MCF 10A (cell line): ENCODE results near the gene CD151. TPM values are rescaled to one million over a fixed set of nuclear protein-coding genes. Genes with fewer than 3 reads are reported as not detected.

Experiments used
- BruUV-seq: library from RNA; stranded (reverse); fragments of 400-500 nt; replicated peaks from 2 replicates; lab custom pipeline; 2021; lab: Mats Ljungman, UMichigan
- CTCF ChIA-PET: fragments of 300-600 bp; sonication (Branson Sonifier 250); formaldehyde crosslinking; extraction: SDS; loops from one replicate; lab custom pipeline; 2021; ENCODE audit warnings: antibody characterized with exemption, inconsistent platforms; lab: Yijun Ruan, JAX
- POLR2A ChIA-PET: fragments of 300-600, 350-650 bp; sonication (Branson Sonifier 250); formaldehyde crosslinking; extraction: SDS; loops from one replicate; lab custom pipeline; 2020; ENCODE audit warnings: antibody characterized with exemption, inconsistent platforms; lab: Yijun Ruan, JAX
- DNase-seq: peaks from one replicate; pipeline ENCODE4 v3.0.0-alpha.2; 2018; ENCODE audit not compliant: unreplicated experiment
- H3K27ac Mint-ChIP-seq: one replicate; pipeline ENCODE4 v1.8.0; 2022; ENCODE audit warnings: mild to moderate bottlenecking, low read depth, mixed read lengths; ENCODE audit not compliant: unreplicated experiment
- H3K27me3 Mint-ChIP-seq: one replicate; pipeline ENCODE4 v1.8.0; 2022; ENCODE audit warnings: mixed read lengths; ENCODE audit not compliant: insufficient read depth, unreplicated experiment
- H3K36me3 Mint-ChIP-seq: one replicate; pipeline ENCODE4 v1.8.0; 2022; ENCODE audit warnings: mild to moderate bottlenecking, moderate library complexity, mixed read lengths; ENCODE audit not compliant: insufficient read depth, unreplicated experiment
- H3K4me1 Mint-ChIP-seq: one replicate; pipeline ENCODE4 v1.8.0; 2022; ENCODE audit warnings: mixed read lengths; ENCODE audit not compliant: insufficient read depth, unreplicated experiment
- H3K4me3 Mint-ChIP-seq: one replicate; pipeline ENCODE4 v1.8.0; 2022; ENCODE audit warnings: mild to moderate bottlenecking, moderate library complexity, mixed read lengths; ENCODE audit not compliant: unreplicated experiment
- H3K9me3 Mint-ChIP-seq: one replicate; pipeline ENCODE4 v1.8.0; 2022; ENCODE audit warnings: mixed read lengths; ENCODE audit not compliant: unreplicated experiment
- intact Hi-C: fragments of 100-400 bp; cut with micrococcal nuclease; formaldehyde crosslinking; loops from 2 replicates; pipeline ENCODE4 v1.14.1; 2022
- total RNA-seq: library from RNA; stranded (reverse); gene quantifications from 2 replicates; pipeline ENCODE4 v1.2.3, GENCODE V29; 2022
- TF ChIP-seq, protein P1 (sequence below): fragments of 200-600 bp; IDR thresholded peaks from one replicate; pipeline ENCODE4 v1.8.0; 2022; ENCODE audit warnings: antibody characterized with exemption, mild to moderate bottlenecking; ENCODE audit not compliant: unreplicated experiment

CD151 gene
- total RNA-seq, 1 experiment from 2014 or later: 412 TPM

DNA sequence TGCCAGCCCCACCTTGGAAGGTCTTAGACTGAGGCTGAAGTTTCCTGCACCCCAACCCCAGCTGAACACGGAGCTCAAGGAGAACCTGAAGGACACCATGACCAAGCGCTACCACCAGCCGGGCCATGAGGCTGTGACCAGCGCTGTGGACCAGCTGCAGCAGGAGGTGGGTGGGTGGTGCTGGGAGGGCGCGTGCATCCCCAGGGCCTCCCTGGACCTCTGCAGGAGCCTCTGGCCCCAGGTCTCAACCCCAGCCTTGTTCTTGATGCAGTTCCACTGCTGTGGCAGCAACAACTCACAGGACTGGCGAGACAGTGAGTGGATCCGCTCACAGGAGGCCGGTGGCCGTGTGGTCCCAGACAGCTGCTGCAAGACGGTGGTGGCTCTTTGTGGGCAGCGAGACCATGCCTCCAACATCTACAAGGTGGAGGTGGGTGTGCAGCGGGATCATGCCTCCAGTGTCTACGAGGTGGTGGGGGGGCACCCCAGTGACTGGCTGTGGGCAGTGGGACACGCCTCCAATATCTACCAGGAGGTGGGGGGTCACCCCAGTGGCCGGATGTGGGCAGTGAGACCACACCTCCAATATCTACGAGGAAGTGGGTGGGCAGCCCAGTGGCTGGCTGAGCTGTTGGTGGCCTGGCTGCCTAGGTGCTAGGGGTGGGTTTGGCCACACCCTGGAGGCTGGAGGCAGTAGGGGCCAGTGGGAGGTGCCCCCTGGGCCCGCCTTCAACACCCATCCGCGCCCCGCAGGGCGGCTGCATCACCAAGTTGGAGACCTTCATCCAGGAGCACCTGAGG, 4.6 kb downstream of the CD151 start:
- BruUV-seq: no TSS peak
- ChIA-PET CTCF (interaction anchor here (0.6 to 1.1 kb wide), 2 partner anchors 12 to 19 kb away, joined by 3 to 5 read pairs; no protein-coding TSS in a partner anchor), POLR2A (interaction anchor here (1.0 to 11.4 kb wide), 4 partner anchors 9 to 111 kb away, joined by 3 to 274 read pairs (median 3); partner anchors contain the start of gene PNPLA2)
- TF ChIP-seq, protein P1, sequence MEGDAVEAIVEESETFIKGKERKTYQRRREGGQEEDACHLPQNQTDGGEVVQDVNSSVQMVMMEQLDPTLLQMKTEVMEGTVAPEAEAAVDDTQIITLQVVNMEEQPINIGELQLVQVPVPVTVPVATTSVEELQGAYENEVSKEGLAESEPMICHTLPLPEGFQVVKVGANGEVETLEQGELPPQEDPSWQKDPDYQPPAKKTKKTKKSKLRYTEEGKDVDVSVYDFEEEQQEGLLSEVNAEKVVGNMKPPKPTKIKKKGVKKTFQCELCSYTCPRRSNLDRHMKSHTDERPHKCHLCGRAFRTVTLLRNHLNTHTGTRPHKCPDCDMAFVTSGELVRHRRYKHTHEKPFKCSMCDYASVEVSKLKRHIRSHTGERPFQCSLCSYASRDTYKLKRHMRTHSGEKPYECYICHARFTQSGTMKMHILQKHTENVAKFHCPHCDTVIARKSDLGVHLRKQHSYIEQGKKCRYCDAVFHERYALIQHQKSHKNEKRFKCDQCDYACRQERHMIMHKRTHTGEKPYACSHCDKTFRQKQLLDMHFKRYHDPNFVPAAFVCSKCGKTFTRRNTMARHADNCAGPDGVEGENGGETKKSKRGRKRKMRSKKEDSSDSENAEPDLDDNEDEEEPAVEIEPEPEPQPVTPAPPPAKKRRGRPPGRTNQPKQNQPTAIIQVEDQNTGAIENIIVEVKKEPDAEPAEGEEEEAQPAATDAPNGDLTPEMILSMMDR: no peak
- Mint-ChIP-seq H3K36me3 (peaks cover 85% of the 10 kb centered on the region), H3K27me3 (no peaks in the 10 kb centered on the region), H3K4me1 (peaks cover 24% of the 10 kb centered on the region), H3K27ac (no peak overlapping the region), H3K4me3 (no peak overlapping the region), H3K9me3 (no peaks in the 10 kb centered on the region)
- intact Hi-C loops: no loop called here
- DNase-seq: no peak

DNA sequence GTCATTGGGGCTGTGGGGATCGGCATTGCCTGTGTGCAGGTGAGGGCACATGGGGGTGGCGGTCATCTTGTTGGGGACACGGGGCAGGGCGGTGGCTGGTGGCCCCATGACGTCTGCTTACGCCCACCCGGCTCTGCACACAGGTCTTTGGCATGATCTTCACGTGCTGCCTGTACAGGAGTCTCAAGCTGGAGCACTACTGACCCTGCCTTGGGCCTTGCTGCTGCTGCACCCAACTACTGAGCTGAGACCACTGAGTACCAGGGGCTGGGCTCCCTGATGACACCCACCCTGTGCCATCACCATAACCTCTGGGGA, 5.2 kb downstream of the CD151 start:
- H3K4me3 Mint-ChIP-seq: no peak overlapping the region
- H3K9me3 Mint-ChIP-seq: no peaks in the 10 kb centered on the region
- peaks cover 90% of the 10 kb centered on the region for H3K36me3 Mint-ChIP-seq
- DNase-seq: no peak
- no peaks in the 10 kb centered on the region for H3K27me3 Mint-ChIP-seq
- H3K27ac Mint-ChIP-seq: no peak overlapping the region
- peaks cover 24% of the 10 kb centered on the region for H3K4me1 Mint-ChIP-seq
- POLR2A ChIA-PET: interaction anchor here (7.2 to 11.4 kb wide), 2 partner anchors 19 to 30 kb away, joined by 66 to 274 read pairs; partner anchors contain the start of genes PNPLA2 and RPLP2
- no TSS peak for BruUV-seq
- intact Hi-C loops: no loop called here
- CTCF ChIA-PET: interaction anchor here (0.6 to 1.3 kb wide), 4 partner anchors 13 to 63 kb away, joined by 3 to 5 read pairs (median 3); no protein-coding TSS in a partner anchor
- TF ChIP-seq, protein P1: no peak

DNA sequence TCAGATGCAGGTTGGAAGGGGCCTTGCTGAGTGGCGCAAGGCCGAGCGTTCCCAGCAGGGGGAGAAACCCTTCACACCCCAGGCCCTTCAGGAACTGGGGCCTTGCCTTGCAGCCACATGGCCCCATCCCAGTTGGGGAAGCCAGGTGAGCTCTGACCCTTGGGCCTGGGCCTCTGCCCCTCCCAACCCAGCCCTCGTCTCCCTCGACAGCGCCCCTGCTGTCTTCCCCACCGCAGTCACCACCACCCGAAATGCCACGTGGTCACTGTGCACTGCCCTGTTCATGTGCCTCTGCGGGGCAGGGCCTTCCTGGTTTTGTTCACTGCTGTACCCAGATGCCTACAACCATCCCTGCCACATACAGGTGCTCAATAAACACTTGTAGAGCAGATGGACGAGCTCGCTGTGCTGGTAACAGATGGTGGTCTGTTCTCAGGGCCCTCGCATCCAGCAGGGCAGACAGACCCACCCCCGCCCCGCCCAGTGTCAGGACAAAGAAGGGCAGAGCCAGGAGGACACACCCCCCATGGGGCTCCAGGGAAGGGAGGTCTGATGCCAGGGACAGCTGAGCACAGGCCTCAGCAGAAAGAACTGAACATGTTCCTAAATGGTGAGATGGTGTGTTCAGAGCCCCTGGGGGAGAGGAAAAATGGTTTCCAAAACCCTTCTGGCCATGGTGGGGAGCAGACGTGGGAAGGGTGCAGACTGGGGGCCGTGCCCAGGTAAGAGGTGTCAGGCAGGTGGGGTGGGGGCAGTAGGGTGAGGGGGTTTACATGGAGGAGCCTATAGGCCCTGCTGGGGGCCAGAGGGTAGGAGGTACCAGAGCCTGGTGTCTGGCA, 5.9 kb downstream of the CD151 start:
- CTCF ChIA-PET: interaction anchor here (0.7 to 1.3 kb wide), 4 partner anchors 21 to 1284 kb away, joined by 3 to 5 read pairs (median 3); no protein-coding TSS in a partner anchor
- TSS peak; percentile 17 for BruUV-seq
- DNase-seq: no peak
- Mint-ChIP-seq H3K27me3 (no peaks in the 10 kb centered on the region), H3K4me1 (peaks cover 24% of the 10 kb centered on the region), H3K36me3 (peaks cover 90% of the 10 kb centered on the region), H3K4me3 (peak overlapping the region; percentile 41), H3K27ac (peak overlapping the region; percentile 63), H3K9me3 (no peaks in the 10 kb centered on the region)
- intact Hi-C loops: no loop called here
- POLR2A ChIA-PET: interaction anchor here (0.6 to 11.4 kb wide), 5 partner anchors 20 to 102 kb away, joined by 3 to 274 read pairs (median 5); partner anchors contain the start of genes PNPLA2 and RPLP2
- TF ChIP-seq, protein P1: peak; percentile 40
